Lower leg skin (tissue), 4 donors: ENCODE measurements around the gene NANS. TPM values are rescaled to one million over a fixed set of nuclear protein-coding genes. Genes with fewer than 3 reads are reported as not detected.
A peak's percentile ranks its signal among the peaks of the same experiment; 100 is the strongest.
"Not testable (repeated sequence)": the region's sequence is repeated elsewhere in the genome, so short reads cannot be mapped to it uniquely, and the experiment has no call there.

ENCODE experiments used
- DNase-seq, 2 donors: peaks; one replicate each; pipeline ENCODE4 v3.0.0-alpha.2; 2019; ENCODE audit warnings: low spot score in 2 of 2
- H3K4me3 ChIP-seq: fragments of 200-600 bp; sonication (generic); 2 replicates; pipeline ENCODE4 v1.5.1; 2017; ENCODE audit warnings: mild to moderate bottlenecking, low read depth; ENCODE audit not compliant: poor library complexity, severe bottlenecking
- CTCF ChIP-seq, 3 donors: fragments of 450-650 bp; IDR thresholded peaks; one replicate each; pipeline ENCODE4 v1.5.1; 2016; ENCODE audit warnings: antibody characterized with exemption in 3 of 3, mild to moderate bottlenecking in 3 of 3, moderate library complexity in 2 of 3
- POLR2A ChIP-seq, 2 donors: fragments of 450-650 bp; IDR thresholded peaks; one replicate each; pipeline ENCODE4 v1.6.1; 2016 to 2017; ENCODE audit warnings: antibody characterized with exemption in 2 of 2, mild to moderate bottlenecking in 1 of 2, moderate library complexity in 1 of 2
- WGBS, 2 donors: methylation state at CpG; one replicate each; pipeline ENCODE4 v1.1.5; 2018; 5-methylcytosine and 5-hydroxymethylcytosine counted together
- intact Hi-C: fragments of 100-400 bp; cut with DNase I; formaldehyde crosslinking; loops from one replicate; pipeline ENCODE4 v1.15.0; 2023; ENCODE audit warnings: low total_unique reads
- total RNA-seq, 4 donors: library from RNA; depleted of rRNA; stranded (reverse); fragments of >200 nt; gene quantifications; one replicate each; pipeline ENCODE4 v1.1.0, GENCODE V29; 2016

The NANS gene
- total RNA-seq, 4 donors from 2014 or later, result 26.5 to 46.0 (median 40.5) TPM

- WGBS, 2 donors, result 10 to 13% methylated on average over 37 to 40 of the region's 71 CpGs
- intact Hi-C loops, result loop anchor here (5.0 kb wide), 1 partner anchor 148 kb away; no protein-coding TSS in a partner anchor
- DNase-seq, result no peak
- peak within 1 kb of the TSS; percentile 56 for H3K4me3 ChIP-seq
- TF ChIP-seq POLR2A (IDR thresholded peaks at IDR 0.05) (no peak), CTCF (IDR thresholded peaks at IDR 0.05) (no peak)
These were observed 62.4 kb downstream of the NANS start, which contains the start of gene TRIM14 for GRCh38 chr9:98118640-98119601. Gene TRIM14 (minus strand): TSS chr9:98119222. CDS start chr9:98119188, 34 bp downstream.

GRCh38 chr9:98120476-98120875 lies 63.9 kb downstream of the NANS start:
- intact Hi-C loops, result no loop called here
- 46 to 51% methylated on average over 3 of the region's 3 CpGs for WGBS, 2 donors

GRCh38 chr9:98121058-98121457 lies 64.5 kb downstream of the NANS start:
- no peak for DNase-seq
- 14 to 16% methylated on average over 3 of the region's 3 CpGs for WGBS, 2 donors
- no peak overlapping the region for H3K4me3 ChIP-seq
- intact Hi-C loops, result no loop called here
- TF ChIP-seq CTCF (IDR thresholded peaks at IDR 0.05) (no peak), POLR2A (IDR thresholded peaks at IDR 0.05) (no peak)

More at GRCh38 chr9:98120476-98120875, 63.9 kb downstream of the NANS start:
- TF ChIP-seq POLR2A (IDR thresholded peaks at IDR 0.05), result no peak
- no peak for TF ChIP-seq CTCF (IDR thresholded peaks at IDR 0.05)
- no peak overlapping the region for H3K4me3 ChIP-seq
- DNase-seq, result no peak

- WGBS, 2 donors, result 92 to 99% methylated on average over 13 of the region's 13 CpGs
- H3K4me3 ChIP-seq, intact Hi-C loops, DNase-seq: not testable (repeated sequence)
These were observed 67.6 kb downstream of the NANS start for GRCh38 chr9:98124091-98124490.

GRCh38 chr9:98124637-98125426 lies 68.3 kb downstream of the NANS start:
- intact Hi-C loops, result no loop called here
- WGBS, 2 donors, result 90 to 94% methylated on average over 15 of the region's 15 CpGs
- no peak for TF ChIP-seq POLR2A (IDR thresholded peaks at IDR 0.05)
- TF ChIP-seq CTCF (IDR thresholded peaks at IDR 0.05), result no peak
- DNase-seq, result no peak
- no peak overlapping the region for H3K4me3 ChIP-seq

- no peak overlapping the region for H3K4me3 ChIP-seq
- DNase-seq, result no peak
- intact Hi-C loops, result no loop called here
- 94% methylated on average over 8 of the region's 8 CpGs for WGBS, 2 donors
- TF ChIP-seq CTCF (IDR thresholded peaks at IDR 0.05), result no peak
- TF ChIP-seq POLR2A (IDR thresholded peaks at IDR 0.05), result no peak
These were observed 70.7 kb downstream of the NANS start for GRCh38 chr9:98127226-98127625.
